ENCODE results near the gene SLC24A4. TPM values are rescaled to one million over a fixed set of nuclear protein-coding genes. Genes with fewer than 3 reads are reported as not detected.

Gene SLC24A4
- total RNA-seq, 1 experiment from 2014 or later: not detected

DNA sequence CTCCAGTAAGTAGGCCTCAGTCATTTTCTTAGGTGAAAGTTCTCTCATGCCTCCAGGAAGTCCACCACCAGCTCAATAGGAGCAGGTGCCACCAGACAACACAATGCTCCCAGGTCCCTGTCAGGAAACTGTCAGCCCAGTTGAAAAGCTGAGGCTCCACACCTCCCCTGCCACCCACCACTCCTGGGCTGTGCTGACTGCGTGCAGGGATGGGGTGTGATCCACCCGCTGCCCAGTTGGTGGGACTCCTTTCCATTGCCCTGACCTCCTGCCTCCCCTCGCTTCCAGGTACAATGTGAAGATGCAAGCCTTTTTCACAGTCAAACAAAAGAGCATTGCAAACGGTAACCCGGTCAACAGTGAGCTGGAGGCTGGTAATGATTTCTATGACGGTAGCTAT lies 125.8 kb downstream of the SLC24A4 start:
- TF ChIP-seq, protein P1, sequence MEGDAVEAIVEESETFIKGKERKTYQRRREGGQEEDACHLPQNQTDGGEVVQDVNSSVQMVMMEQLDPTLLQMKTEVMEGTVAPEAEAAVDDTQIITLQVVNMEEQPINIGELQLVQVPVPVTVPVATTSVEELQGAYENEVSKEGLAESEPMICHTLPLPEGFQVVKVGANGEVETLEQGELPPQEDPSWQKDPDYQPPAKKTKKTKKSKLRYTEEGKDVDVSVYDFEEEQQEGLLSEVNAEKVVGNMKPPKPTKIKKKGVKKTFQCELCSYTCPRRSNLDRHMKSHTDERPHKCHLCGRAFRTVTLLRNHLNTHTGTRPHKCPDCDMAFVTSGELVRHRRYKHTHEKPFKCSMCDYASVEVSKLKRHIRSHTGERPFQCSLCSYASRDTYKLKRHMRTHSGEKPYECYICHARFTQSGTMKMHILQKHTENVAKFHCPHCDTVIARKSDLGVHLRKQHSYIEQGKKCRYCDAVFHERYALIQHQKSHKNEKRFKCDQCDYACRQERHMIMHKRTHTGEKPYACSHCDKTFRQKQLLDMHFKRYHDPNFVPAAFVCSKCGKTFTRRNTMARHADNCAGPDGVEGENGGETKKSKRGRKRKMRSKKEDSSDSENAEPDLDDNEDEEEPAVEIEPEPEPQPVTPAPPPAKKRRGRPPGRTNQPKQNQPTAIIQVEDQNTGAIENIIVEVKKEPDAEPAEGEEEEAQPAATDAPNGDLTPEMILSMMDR (IDR thresholded peaks at IDR 0.05; ENCODE audit: unreplicated experiment): no peak
- DNase-seq: no peak
- no peaks in the 10 kb centered on the region for H3K36me3 Mint-ChIP-seq (ENCODE audit: insufficient read depth, unreplicated experiment)
- no peaks in the 10 kb centered on the region for H3K27me3 Mint-ChIP-seq (ENCODE audit: unreplicated experiment)
- no TSS peak for BruUV-seq (replicated peaks)
- no peaks in the 10 kb centered on the region for H3K9me3 Mint-ChIP-seq (ENCODE audit: low read depth, unreplicated experiment)
- no peaks in the 10 kb centered on the region for H3K4me1 Mint-ChIP-seq (ENCODE audit: low read depth, unreplicated experiment)
- intact Hi-C loops (cut with micrococcal nuclease; ENCODE audit: unreplicated experiment): no loop called here
- CTCF ChIA-PET: no interaction called here
- H3K4me3 Mint-ChIP-seq (ENCODE audit: low read depth, unreplicated experiment): no peak overlapping the region
- H3K27ac Mint-ChIP-seq (ENCODE audit: unreplicated experiment): no peak overlapping the region

DNA sequence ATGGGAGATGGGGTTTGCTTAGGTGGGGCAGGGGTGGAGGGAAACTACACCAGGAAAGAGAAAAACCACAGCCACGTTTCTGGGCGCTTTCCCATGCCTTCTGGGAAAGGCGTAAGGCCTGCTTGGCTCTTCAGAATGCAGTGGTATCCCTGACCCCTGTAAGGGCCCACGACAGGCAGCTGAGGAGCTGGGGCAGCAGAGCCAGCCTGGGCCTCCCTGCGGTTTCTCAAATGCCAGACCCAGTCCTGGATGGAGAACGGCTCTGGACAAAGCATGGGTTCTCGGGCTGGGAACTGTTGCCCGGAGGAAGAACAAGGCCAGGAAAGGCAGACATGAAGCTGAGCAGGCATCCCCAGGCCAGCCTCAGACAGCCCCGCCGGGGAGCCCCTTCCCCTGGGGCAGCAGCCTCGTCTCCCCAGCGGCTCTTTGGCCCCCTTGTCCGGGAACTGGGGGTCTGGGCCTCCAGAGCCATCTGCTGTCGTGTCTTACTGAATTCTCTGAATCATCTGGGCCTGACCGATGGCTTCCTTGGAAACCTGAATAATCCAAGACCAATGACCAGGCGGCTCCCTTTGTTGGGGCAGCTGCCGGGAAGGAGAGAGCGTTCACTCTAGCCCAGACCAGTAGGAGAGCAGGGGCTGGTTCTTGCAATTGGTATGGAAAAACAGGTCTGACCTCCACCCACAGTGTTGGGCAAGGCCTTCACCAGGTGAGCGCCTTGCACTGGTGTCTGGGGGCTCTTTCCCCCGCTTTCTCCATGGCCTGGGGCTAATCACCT lies 126.6 kb downstream of the SLC24A4 start:
- Mint-ChIP-seq H3K4me1 (ENCODE audit: low read depth, unreplicated experiment) (no peaks in the 10 kb centered on the region), H3K27me3 (ENCODE audit: unreplicated experiment) (no peaks in the 10 kb centered on the region), H3K27ac (ENCODE audit: unreplicated experiment) (no peak overlapping the region), H3K9me3 (ENCODE audit: low read depth, unreplicated experiment) (no peaks in the 10 kb centered on the region), H3K36me3 (ENCODE audit: insufficient read depth, unreplicated experiment) (no peaks in the 10 kb centered on the region), H3K4me3 (ENCODE audit: low read depth, unreplicated experiment) (no peak overlapping the region)
- TF ChIP-seq, protein P1 (IDR thresholded peaks at IDR 0.05; ENCODE audit: unreplicated experiment): no peak
- DNase-seq: no peak
- BruUV-seq (replicated peaks): no TSS peak
- CTCF ChIA-PET: no interaction called here
- intact Hi-C loops (cut with micrococcal nuclease; ENCODE audit: unreplicated experiment): no loop called here

DNA sequence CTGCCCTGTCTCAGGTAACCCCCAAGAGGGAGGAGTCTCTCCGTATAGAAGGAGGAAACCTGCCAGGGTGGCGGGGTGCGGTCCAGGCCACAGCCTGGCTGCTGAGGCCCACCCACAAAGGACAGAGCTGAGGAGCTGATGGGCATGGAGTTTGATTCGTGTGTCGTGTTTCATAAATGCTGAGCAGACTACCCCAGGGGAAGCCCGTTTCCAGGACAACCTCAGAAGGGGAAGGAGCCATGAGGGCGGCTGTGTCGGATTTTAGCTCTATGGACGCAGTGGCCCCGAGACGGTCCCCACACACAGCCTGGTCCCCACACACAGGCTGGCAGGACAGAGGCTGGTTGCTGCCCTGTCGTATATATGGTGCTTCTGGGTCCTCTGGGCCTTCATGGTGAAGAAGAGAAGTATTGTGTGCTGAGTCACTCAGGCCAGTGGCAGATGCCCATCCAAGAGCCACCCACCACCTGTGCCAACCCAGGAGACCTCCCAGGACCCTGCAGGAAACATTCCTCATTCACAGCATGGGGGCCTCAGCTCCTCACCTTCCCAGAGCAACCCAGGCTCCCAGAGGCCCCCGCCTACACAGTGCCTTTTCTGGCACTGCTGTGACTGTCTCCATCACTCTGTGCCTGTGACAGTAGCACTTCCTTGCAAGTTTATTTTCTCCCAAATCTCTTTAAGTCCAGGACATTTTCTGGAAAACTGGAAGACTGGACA lies 127.5 kb downstream of the SLC24A4 start:
- H3K36me3 Mint-ChIP-seq (ENCODE audit: insufficient read depth, unreplicated experiment): no peaks in the 10 kb centered on the region
- H3K27me3 Mint-ChIP-seq (ENCODE audit: unreplicated experiment): no peaks in the 10 kb centered on the region
- CTCF ChIA-PET: no interaction called here
- H3K27ac Mint-ChIP-seq (ENCODE audit: unreplicated experiment): no peak overlapping the region
- intact Hi-C loops (cut with micrococcal nuclease; ENCODE audit: unreplicated experiment): no loop called here
- H3K9me3 Mint-ChIP-seq (ENCODE audit: low read depth, unreplicated experiment): no peaks in the 10 kb centered on the region
- DNase-seq: no peak
- TF ChIP-seq, protein P1 (IDR thresholded peaks at IDR 0.05; ENCODE audit: unreplicated experiment): no peak
- no TSS peak for BruUV-seq (replicated peaks)
- no peaks in the 10 kb centered on the region for H3K4me1 Mint-ChIP-seq (ENCODE audit: low read depth, unreplicated experiment)
- H3K4me3 Mint-ChIP-seq (ENCODE audit: low read depth, unreplicated experiment): no peak overlapping the region

DNA sequence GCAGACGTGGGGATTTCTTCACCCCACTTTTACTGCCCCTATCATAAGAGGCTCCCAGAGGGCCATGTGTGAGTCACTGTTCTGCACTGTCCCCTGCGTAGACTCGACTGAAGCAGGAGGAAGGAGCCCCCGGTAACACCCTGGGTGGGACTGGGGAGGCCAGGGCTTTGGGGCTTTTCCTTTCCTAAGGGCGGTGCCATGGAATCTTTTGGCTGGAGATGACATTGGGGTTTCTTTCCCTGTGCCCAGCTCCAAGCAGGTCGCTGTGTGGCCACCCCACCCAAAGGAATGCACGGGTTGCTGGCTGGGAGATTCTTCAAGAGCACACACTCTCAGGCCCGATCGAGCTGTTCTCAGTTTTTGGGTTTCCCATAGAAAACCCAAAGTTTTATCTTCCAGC lies 128.3 kb downstream of the SLC24A4 start:
- no peak overlapping the region for H3K27ac Mint-ChIP-seq (ENCODE audit: unreplicated experiment)
- CTCF ChIA-PET: no interaction called here
- H3K4me3 Mint-ChIP-seq (ENCODE audit: low read depth, unreplicated experiment): no peak overlapping the region
- no peak for DNase-seq
- no peaks in the 10 kb centered on the region for H3K27me3 Mint-ChIP-seq (ENCODE audit: unreplicated experiment)
- intact Hi-C loops (cut with micrococcal nuclease; ENCODE audit: unreplicated experiment): no loop called here
- BruUV-seq (replicated peaks): no TSS peak
- no peaks in the 10 kb centered on the region for H3K9me3 Mint-ChIP-seq (ENCODE audit: low read depth, unreplicated experiment)
- H3K4me1 Mint-ChIP-seq (ENCODE audit: low read depth, unreplicated experiment): no peaks in the 10 kb centered on the region
- H3K36me3 Mint-ChIP-seq (ENCODE audit: insufficient read depth, unreplicated experiment): no peaks in the 10 kb centered on the region
- TF ChIP-seq, protein P1 (IDR thresholded peaks at IDR 0.05; ENCODE audit: unreplicated experiment): no peak
